IMR-90 (cell line): ENCODE results near the gene SVEP1. TPM values are rescaled to one million over a fixed set of nuclear protein-coding genes. Genes with fewer than 3 reads are reported as not detected.

ENCODE experiments used
- microRNA-seq, 2 experiments: library from miRNA; stranded (forward) in 1 of 2; unstranded in 1 of 2; fragments of 10-50 nt in 1 of 2; fragments of <30 nt in 1 of 2; gene quantifications in 1 of 2; microRNA quantifications in 1 of 2; one replicate each; pipeline versions ENCODE3 to v1.1.0; 2013 to 2020; ENCODE audit not compliant: insufficient read depth in 1 of 2, insufficient read length in 1 of 2, unreplicated experiment in 1 of 2
- polyA plus RNA-seq, 3 experiments: library from polyadenylated mRNA; depleted of rRNA; stranded (reverse); fragments of >200 nt; gene quantifications; 2 replicates each; pipeline ENCODE4 v1.2.3, GENCODE V29; 2012; ENCODE audit warnings: low replicate concordance in 1 of 3
- small RNA-seq, 5 experiments: library from RNA; depleted of rRNA; stranded (forward); fragments of <200 nt; gene quantifications; one replicate each; pipeline ENCODE3, GENCODE V24; 2012
- total RNA-seq: library from RNA; depleted of rRNA; stranded (reverse); fragments of >200 nt; gene quantifications from 2 replicates; pipeline ENCODE4 v1.2.3, GENCODE V29; 2012; rRNA removed

Gene SVEP1
- total and polyA plus RNA-seq, 2 of the 4 experiments (the other 2 are of a cell fraction) = 4.8 to 16.7 TPM

Small RNAs within 50 kb of the gene (microRNA-seq; reads per million reads assigned to microRNA genes)
- not detected for gene RNU6-1039P (ENCODE audit: insufficient read depth, insufficient read length)

Small RNAs within 50 kb of the gene (small RNA-seq; reads per million reads assigned to genes)
- 0 reads per million in 5 experiments for gene RNU6-1039P

Other genes starting within 250 kb of the SVEP1 start
- gene TXNDC8, start 241.9 kb downstream of the SVEP1 start, total RNA-seq = not detected in 2 replicates
- gene TXNDC8, start 241.9 kb downstream of the SVEP1 start, polyA plus RNA-seq (2012; rRNA removed) = not detected in 2 replicates
- gene MUSK, start 89.0 kb upstream of the SVEP1 start, total RNA-seq = under 0.01 and 0.18 TPM in 2 replicates
- gene MUSK, start 89.0 kb upstream of the SVEP1 start, polyA plus RNA-seq (2012; rRNA removed) = 0.07 and 0.19 TPM in 2 replicates